HG02973 (cell line): ENCODE measurements around the gene MST1.

ENCODE experiments used
- ATAC-seq: cut with Tn5 transposase; IDR thresholded peaks from one replicate; pipeline ENCODE4 v1.9.1; 2021; ENCODE audit warnings: moderate library complexity; ENCODE audit not compliant: unreplicated experiment

The MST1 gene

GRCh38 chr3:49680493-49681231 is 8.6 kb downstream of the MST1 start:
- ATAC-seq, result no peak

- ATAC-seq, result no peak
These were observed 13.4 kb downstream of the MST1 start for GRCh38 chr3:49675912-49676311.

- peak; percentile 14 for ATAC-seq
These were observed 14.7 kb downstream of the MST1 start for GRCh38 chr3:49674497-49674983.

- peak; percentile 70 for ATAC-seq
These were observed 15.4 kb downstream of the MST1 start, which contains the start of gene APEH for GRCh38 chr3:49673715-49674496. APEH (plus strand) TSS chr3:49674351; CDS start chr3:49674402, 51 bp downstream.

- ATAC-seq, result peak; percentile 4
These were observed 16.1 kb downstream of the MST1 start for GRCh38 chr3:49673121-49673714.

- no peak for ATAC-seq
These were observed 17.7 kb downstream of the MST1 start for GRCh38 chr3:49671291-49672288.

GRCh38 chr3:49670940-49671290 is 18.4 kb downstream of the MST1 start:
- no peak for ATAC-seq

- ATAC-seq, result no peak
These were observed 19.9 kb downstream of the MST1 start for GRCh38 chr3:49669352-49669751.

- no peak for ATAC-seq
These were observed 20.4 kb downstream of the MST1 start for GRCh38 chr3:49668861-49669260.

- no peak for ATAC-seq
These were observed 20.9 kb downstream of the MST1 start for GRCh38 chr3:49668414-49668797.

- no peak for ATAC-seq
These were observed 21.4 kb downstream of the MST1 start for GRCh38 chr3:49667701-49668413.

GRCh38 chr3:49666592-49666991 is 22.7 kb downstream of the MST1 start:
- ATAC-seq, result no peak

- no peak for ATAC-seq
These were observed 23.3 kb downstream of the MST1 start for GRCh38 chr3:49665822-49666519.

- no peak for ATAC-seq
These were observed 25.0 kb downstream of the MST1 start for GRCh38 chr3:49664300-49664699.

- ATAC-seq, result no peak
These were observed 25.4 kb downstream of the MST1 start for GRCh38 chr3:49663831-49664230.

GRCh38 chr3:49662720-49663413 is 26.4 kb downstream of the MST1 start:
- no peak for ATAC-seq

- ATAC-seq, result no peak
These were observed 27.3 kb downstream of the MST1 start for GRCh38 chr3:49662021-49662420.

GRCh38 chr3:49661281-49661680 is 28.0 kb downstream of the MST1 start:
- no peak for ATAC-seq

- ATAC-seq, result no peak
These were observed 29.5 kb downstream of the MST1 start for GRCh38 chr3:49659756-49660155.
